H9 (cell line): ENCODE results near the gene MLST8. TPM values are rescaled to one million over a fixed set of nuclear protein-coding genes. Genes with fewer than 3 reads are reported as not detected.

Experiments used
- total RNA-seq: library from RNA; stranded (reverse); gene quantifications from 2 replicates; pipeline ENCODE4 v1.2.1, GENCODE V29; 2021

The MLST8 gene
- total RNA-seq, 1 experiment from 2014 or later = 74.5 TPM

Other genes with a start within 250 kb of the MLST8 start
- gene NDUFB10, start 245.9 kb upstream of the MLST8 start, total RNA-seq = 191 and 192 TPM in 2 replicates
- gene RPS2, start 240.6 kb upstream of the MLST8 start, total RNA-seq = 3,874 and 3,923 TPM in 2 replicates
- gene RNF151, start 238.6 kb upstream of the MLST8 start, total RNA-seq = 0.28 TPM in 1 of 2 replicates, not detected in the other
- gene TBL3, start 233.4 kb upstream of the MLST8 start, total RNA-seq = 53.3 and 54.0 TPM in 2 replicates
- gene NOXO1, start 224.0 kb upstream of the MLST8 start, total RNA-seq = 1.3 and 1.7 TPM in 2 replicates
- 49.1 and 50.4 TPM in 2 replicates for gene GFER, start 221.3 kb upstream of the MLST8 start, total RNA-seq
- gene SYNGR3, start 215.5 kb upstream of the MLST8 start, total RNA-seq = 11.9 and 12.1 TPM in 2 replicates
- 64.2 and 70.9 TPM in 2 replicates for gene ZNF598, start 195.6 kb upstream of the MLST8 start, total RNA-seq
- gene NPW, start 185.7 kb upstream of the MLST8 start, total RNA-seq = 7.1 and 10.2 TPM in 2 replicates
- 15.3 and 18.4 TPM in 2 replicates for gene NHERF2, start 178.6 kb upstream of the MLST8 start, total RNA-seq
- gene NTHL1, start 157.6 kb upstream of the MLST8 start, total RNA-seq = 52.0 and 54.0 TPM in 2 replicates
- 122 and 125 TPM in 2 replicates for gene TSC2, start 157.5 kb upstream of the MLST8 start, total RNA-seq
- 73.5 and 88.0 TPM in 2 replicates for gene PKD1, start 69.6 kb upstream of the MLST8 start, total RNA-seq
- 2.4 and 3.0 TPM in 2 replicates for gene RAB26, start 56.8 kb upstream of the MLST8 start, total RNA-seq
- gene TRAF7, start 49.7 kb upstream of the MLST8 start, total RNA-seq = 105 and 108 TPM in 2 replicates
- gene CASKIN1, start 8.8 kb upstream of the MLST8 start, total RNA-seq = 7.9 and 9.3 TPM in 2 replicates
- gene BRICD5, start 5.4 kb downstream of the MLST8 start, total RNA-seq = 10.8 and 11.9 TPM in 2 replicates
- gene PGP, start 9.4 kb downstream of the MLST8 start, total RNA-seq = 37.4 and 38.3 TPM in 2 replicates
- gene E4F1, start 18.1 kb downstream of the MLST8 start, total RNA-seq = 35.9 and 37.6 TPM in 2 replicates
- 2.5 TPM in 2 replicates for gene DNASE1L2, start 31.0 kb downstream of the MLST8 start, total RNA-seq
- gene ECI1, start 46.1 kb downstream of the MLST8 start, total RNA-seq = 90.0 and 95.4 TPM in 2 replicates
- gene RNPS1, start 62.7 kb downstream of the MLST8 start, total RNA-seq = 384 and 394 TPM in 2 replicates
- 8.0 and 9.5 TPM in 2 replicates for gene ABCA3, start 135.3 kb downstream of the MLST8 start, total RNA-seq
- gene CCNF, start 224.0 kb downstream of the MLST8 start, total RNA-seq = 61.6 and 62.2 TPM in 2 replicates